IPS-18c (cell line): ENCODE results near the gene STX8.
"Not testable (repeated sequence)": the region's sequence is repeated elsewhere in the genome, so short reads cannot be mapped to it uniquely, and the experiment has no call there.

Source experiments
- H3K4me3 ChIP-seq: 2 replicates; pipeline ENCODE4 v1.7.0; 2013; ENCODE audit warnings: low read depth, mild to moderate bottlenecking, low read length, moderate library complexity; ENCODE audit not compliant: insufficient read depth
- H3K9me3 ChIP-seq: one replicate; pipeline ENCODE4 v1.6.1; 2013; ENCODE audit warnings: mild to moderate bottlenecking, low read length, moderate library complexity; ENCODE audit not compliant: control insufficient read depth, insufficient read depth

STX8 gene

DNA sequence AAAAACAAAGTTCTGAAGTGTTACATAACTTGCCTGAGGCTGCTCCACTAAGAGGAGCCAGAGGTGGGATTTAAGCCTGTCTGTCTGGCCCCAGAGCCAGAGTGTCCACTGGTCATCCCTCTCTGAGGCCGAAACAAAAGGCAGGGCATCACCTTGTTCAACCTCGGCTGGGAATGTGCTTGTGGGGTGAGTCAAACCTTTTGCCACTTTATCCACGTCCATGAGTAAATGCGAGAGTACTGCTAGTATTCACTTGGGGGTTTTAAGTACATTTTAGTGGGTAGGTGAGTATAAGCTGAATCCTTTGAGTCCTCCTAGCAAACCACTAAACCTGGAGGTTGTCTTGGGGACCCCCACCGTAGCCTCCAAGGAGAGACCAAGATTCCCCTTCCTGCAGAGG lies 103.5 kb downstream of the STX8 start:
- Histone ChIP-seq H3K4me3 (no peak overlapping the region), H3K9me3 (no peaks in the 10 kb centered on the region)

DNA sequence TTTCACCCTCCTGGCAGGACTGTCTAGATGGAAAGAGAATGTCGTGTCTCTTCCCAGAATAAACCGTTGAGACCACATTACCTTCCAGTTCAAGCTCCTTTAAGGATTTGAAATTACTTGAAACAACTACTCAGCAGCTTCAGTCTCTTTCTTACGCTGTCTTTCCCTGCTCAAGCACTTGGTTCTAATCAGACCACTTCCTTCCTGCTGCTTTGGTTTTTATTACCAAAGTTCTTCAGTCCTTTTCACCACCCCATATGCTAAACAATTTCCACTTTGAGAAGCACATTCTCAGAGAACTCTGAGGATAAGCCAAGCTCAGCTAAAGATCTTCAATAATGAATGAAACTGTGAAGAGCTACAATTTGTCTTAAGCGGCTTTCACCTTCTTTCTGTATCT lies 105.4 kb downstream of the STX8 start:
- Histone ChIP-seq H3K9me3 (no peaks in the 10 kb centered on the region), H3K4me3 (no peak overlapping the region; the same call in 1 of the 2 replicates)

DNA sequence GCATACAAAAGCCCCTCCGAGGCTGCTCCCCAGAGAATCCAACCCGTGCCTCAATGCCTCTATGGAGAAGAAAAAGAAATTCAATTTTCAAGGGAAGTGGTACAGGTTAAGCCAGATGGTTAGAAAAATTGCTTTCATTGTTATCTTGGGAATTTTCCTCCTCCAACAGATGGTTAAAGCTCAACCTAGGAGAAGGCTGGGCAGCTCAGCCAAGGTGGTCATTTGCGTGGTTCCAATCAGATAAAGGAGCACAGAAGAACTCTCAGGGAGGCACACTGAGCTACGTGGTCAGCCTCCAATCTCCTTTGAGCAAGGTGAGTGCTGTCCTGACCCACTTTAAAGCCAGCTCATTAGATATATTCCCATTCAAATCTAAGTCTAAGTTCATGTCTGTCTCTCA lies 106.7 kb downstream of the STX8 start:
- H3K9me3 ChIP-seq = no peaks in the 10 kb centered on the region
- no peak overlapping the region for H3K4me3 ChIP-seq

DNA sequence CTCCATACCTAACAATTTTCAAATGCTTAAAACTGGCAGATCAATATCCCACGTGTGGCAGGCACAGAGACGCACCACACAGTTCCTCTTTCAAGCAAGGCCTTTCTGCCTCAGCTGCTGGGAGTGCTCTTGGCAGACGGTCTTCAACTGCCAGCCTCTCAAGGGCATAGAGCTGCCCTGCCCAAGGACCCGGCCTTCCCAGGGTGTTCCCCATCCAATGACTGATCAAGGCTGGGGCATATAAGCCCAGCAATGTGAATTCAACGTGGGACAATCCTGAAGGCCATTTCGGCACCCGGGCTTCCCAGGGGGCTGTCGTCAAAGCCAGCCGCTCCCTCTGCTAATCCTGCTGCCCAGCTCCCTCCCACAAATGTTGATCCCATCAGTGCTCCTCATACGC lies 107.1 kb downstream of the STX8 start:
- Histone ChIP-seq H3K4me3 (no peak overlapping the region), H3K9me3 (no peaks in the 10 kb centered on the region)

DNA sequence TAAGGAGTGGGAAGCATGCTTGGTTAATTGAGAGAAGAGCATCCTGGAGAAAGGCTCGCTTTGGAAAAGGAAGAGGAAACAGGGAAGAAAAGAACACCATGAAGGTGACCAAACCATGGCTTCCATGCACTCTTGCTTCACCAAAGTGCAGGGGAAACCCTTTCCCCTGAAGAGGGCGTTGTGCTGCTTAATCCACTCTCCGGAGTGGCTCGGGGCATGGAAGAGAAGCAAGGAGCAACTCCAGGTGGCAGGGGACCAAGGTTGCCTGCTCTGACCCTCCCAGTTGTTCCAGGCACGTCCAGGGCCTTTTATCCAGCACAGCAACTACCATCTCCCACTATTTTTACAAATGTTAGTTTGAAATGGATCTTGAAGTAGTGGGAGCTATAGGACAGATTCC lies 108.1 kb downstream of the STX8 start:
- Histone ChIP-seq H3K4me3 (no peak overlapping the region), H3K9me3 (no peaks in the 10 kb centered on the region)

DNA sequence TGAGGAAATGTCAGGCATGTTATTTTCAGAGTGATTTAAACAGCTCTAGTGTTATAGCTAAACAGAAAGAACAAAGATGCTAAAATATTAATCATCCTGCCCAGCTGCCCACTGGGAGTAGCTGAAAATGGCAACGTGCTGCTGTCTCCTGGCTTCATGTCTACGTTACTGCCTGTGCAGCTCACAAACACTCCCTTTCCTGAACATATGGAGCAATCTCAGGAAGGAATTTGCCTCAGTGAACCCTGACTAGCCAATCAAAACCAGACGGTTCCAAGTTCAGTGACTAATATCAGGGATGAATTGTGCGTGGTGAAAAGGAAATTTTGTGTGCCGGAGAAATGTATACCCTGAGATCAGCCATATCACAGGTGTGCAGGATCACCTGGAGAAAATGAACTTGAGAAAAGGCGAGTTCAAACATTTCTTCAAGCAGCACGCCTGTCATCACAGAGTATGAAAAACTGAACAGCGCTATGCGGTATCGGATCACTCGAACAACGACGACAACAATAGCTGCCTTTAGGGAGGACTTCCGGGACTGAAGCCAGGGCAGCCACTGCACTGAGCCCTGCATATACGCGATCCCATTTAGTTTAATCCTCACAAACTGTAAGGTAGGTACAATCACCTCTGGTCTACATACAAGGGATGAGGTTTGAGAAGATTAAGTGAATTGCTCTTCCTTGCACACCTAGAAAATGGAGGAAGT lies 110.3 kb downstream of the STX8 start:
- Histone ChIP-seq H3K4me3 (no peak overlapping the region), H3K9me3 (no peaks in the 10 kb centered on the region)

- no peaks in the 10 kb centered on the region for H3K9me3 ChIP-seq
- no peak overlapping the region for H3K4me3 ChIP-seq
Observed at GRCh38 chr17:9457005-9457404, 118.6 kb downstream of the STX8 start.

DNA sequence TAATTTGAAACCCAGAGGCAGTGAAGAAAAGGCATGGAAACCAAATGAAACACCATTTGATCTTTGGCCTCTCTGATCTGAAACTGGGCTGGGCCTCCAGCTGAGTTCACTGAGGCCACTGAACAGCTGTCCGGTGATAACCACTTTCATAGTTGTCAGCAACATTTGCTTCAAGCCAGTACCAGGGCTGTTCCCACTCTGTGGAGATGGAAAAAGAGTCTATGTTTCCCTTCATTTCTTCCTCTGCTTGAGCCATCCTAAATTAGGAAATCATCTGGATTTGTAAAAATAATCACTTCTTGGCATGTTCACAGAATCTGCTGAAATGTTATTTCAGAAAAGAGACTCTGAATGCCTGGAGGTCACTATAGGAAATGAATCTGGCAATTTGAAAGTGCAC lies 119.3 kb downstream of the STX8 start:
- Histone ChIP-seq H3K4me3 (no peak overlapping the region), H3K9me3 (no peaks in the 10 kb centered on the region)

- H3K4me3 ChIP-seq = no peak overlapping the region
- H3K9me3 ChIP-seq = no peaks in the 10 kb centered on the region
Observed at GRCh38 chr17:9451934-9452333, 123.7 kb downstream of the STX8 start.

DNA sequence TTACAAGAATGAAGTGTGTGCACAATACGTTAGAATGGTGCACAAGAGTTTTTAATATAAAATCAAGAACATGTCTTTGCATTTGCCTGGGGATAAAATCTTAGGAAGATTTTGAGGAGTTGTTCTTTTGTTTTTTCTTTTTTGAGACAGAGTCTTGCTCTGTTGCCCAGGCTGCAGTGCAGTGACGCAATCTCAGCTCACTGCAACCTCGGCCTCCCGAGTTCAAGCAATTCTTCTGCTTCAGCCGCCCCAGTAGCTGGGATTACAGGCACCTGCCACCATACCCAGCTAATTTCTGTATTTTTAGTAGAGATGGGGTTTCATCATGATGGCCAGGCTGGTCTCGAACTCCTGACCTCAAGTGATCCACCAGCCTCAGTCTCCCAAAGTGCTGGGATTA lies 128.3 kb downstream of the STX8 start:
- H3K9me3 ChIP-seq, H3K4me3 ChIP-seq: not testable (repeated sequence)

DNA sequence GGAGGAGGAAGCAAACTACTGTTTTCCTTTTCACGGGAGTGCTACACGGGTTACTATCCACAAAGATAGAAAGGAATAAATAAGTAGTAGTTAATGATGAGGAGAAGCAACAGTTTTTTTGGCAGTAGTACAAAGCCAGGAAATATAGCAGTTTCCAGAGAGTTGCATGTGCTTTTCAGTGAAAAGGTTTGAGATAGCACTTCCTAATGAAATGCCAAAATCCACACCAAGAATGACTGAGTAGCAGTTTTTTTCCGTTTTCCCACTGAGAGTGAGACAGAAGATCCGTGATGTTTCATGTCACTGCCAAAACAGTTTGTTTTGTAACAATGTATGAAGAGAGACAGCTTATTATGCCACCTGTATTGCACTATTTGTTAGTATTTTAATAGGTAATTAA lies 129.1 kb downstream of the STX8 start:
- no peaks in the 10 kb centered on the region for H3K9me3 ChIP-seq
- H3K4me3 ChIP-seq = no peak overlapping the region

- no peak overlapping the region for H3K4me3 ChIP-seq
- no peaks in the 10 kb centered on the region for H3K9me3 ChIP-seq
Observed at GRCh38 chr17:9445424-9445823, 130.2 kb downstream of the STX8 start.

- Histone ChIP-seq H3K4me3 (no peak overlapping the region), H3K9me3 (no peaks in the 10 kb centered on the region)
Observed at GRCh38 chr17:9444687-9445086, 130.9 kb downstream of the STX8 start.

DNA sequence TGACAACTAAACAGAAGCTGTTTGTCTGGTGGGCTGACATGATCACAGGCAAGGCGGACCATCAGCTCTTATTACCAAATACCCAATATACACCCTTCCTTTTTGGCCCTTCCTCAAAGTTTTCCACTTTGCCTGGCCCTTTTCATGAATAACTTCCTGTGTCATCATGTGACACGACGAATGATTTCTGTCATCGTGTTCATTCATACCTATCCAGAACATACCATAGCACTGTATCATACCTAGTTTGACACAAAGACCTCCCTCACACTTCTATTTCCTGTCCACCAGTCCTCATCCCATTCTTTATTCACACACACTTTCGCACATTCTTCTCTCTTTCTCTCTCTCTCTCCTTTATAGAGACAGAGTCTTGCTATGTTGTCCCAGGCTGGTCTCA lies 131.8 kb downstream of the STX8 start:
- H3K9me3 ChIP-seq = no peaks in the 10 kb centered on the region
- H3K4me3 ChIP-seq = no peak overlapping the region

DNA sequence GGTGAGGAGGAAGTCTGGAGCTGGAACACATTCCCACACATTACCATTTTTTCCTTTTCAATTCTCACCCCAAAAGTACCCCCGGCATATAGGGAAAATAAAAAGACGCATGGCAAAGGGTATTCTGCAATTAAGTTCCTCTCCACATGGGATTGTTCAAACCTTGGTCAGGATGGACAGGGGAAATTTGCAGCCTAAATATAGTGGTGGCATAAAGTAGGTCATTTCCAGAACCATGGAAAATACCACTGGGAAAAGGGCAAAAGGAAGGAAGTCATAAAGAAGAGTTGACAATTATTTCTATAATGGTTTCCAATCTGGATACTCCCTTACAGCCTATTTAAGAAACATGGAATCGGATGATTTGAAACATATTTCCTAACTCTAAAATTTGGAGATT lies 135.8 kb downstream of the STX8 start:
- Histone ChIP-seq H3K9me3 (no peaks in the 10 kb centered on the region), H3K4me3 (no peak overlapping the region)

DNA sequence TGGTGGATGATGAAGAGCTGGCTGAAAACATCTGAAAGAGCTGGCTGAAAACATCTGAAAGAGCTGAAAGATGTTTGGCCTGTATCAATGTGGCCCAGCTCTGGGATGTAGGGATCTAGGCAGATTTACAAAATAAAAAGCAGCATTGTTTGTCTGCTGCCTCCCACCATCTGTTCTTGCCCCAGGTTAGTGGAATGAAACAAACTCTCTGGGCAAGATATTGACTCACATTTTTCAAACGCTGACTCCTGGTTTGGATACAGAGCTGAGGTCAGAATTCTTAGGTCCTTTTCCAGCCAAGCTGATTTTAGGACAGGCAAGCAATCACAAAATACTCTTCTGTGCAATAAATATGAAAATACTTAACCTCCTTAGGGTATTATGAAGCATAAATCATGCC lies 139.0 kb downstream of the STX8 start:
- H3K9me3 ChIP-seq = no peaks in the 10 kb centered on the region
- H3K4me3 ChIP-seq = no peak overlapping the region

DNA sequence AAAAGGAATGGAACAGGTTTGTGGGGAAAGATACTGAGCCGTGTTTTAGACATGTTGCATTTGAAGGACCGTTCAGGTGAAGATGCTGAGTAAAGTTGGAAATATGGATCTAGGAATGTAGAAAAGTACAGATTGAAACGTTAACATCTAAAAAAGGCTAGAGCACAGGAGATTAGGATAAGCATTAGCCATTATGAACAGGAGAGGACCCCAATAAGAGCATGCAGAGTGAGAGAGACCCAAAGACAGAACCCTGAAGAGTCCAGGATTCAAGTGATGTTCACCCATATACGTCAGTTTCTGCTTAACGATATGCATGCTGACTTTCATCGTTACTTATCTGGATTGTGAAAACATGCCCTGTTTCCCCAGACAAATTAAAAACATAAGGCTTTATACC lies 140.5 kb downstream of the STX8 start:
- no peak overlapping the region for H3K4me3 ChIP-seq
- no peaks in the 10 kb centered on the region for H3K9me3 ChIP-seq

DNA sequence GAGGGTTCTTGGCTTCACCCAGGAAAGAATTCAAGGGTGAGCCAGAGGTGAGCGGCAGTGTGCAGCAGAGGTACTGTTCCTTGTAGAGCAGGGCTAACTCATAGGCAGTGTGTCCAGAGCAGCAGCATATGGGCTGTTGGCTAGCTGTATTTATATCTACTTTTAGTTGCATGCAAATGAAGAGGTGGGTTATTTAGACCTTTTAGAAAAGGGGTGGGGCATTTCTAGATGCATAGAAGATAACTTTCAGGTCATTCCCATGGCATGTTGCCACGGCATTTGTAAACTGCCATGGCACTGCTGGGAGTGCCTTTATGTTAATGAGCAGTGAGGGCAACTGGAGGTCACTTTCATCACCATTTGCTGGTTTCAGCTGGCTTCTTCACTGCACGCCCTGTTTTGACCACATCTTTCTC lies 141.0 kb downstream of the STX8 start:
- no peaks in the 10 kb centered on the region for H3K9me3 ChIP-seq
- H3K4me3 ChIP-seq = no peak overlapping the region

GRCh38 chr17:9432934-9433421 lies 142.6 kb downstream of the STX8 start:
- no peak overlapping the region for H3K4me3 ChIP-seq

More at GRCh38 chr17:9432934-9433421, 142.6 kb downstream of the STX8 start:
- H3K9me3 ChIP-seq = peaks cover 2% of the 10 kb centered on the region
